ENCODE measurements around the gene NUDT16L1. TPM values are rescaled to one million over a fixed set of nuclear protein-coding genes. Genes with fewer than 3 reads are reported as not detected.

Gene NUDT16L1
- total RNA-seq, 1 experiment from 2014 or later, result 26.7 TPM

Other genes starting within 250 kb of the NUDT16L1 start
- gene NMRAL1, start 218.9 kb upstream of the NUDT16L1 start, total RNA-seq (2014; rRNA removed; shearing (Covaris generic)), result 26.5 and 53.5 TPM in 2 replicates
- 38.6 and 41.3 TPM in 2 replicates for gene HMOX2, start 217.2 kb upstream of the NUDT16L1 start, total RNA-seq (2014; rRNA removed; shearing (Covaris generic))
- 9.7 and 11.9 TPM in 2 replicates for gene CDIP1, start 154.8 kb upstream of the NUDT16L1 start, total RNA-seq (2014; rRNA removed; shearing (Covaris generic))
- gene C16orf96, start 137.2 kb upstream of the NUDT16L1 start, total RNA-seq (2014; rRNA removed; shearing (Covaris generic)), result not detected in 2 replicates
- 10.2 and 16.3 TPM in 2 replicates for gene UBALD1, start 78.7 kb upstream of the NUDT16L1 start, total RNA-seq (2014; rRNA removed; shearing (Covaris generic))
- gene MGRN1, start 68.7 kb upstream of the NUDT16L1 start, total RNA-seq (2014; rRNA removed; shearing (Covaris generic)), result 8.4 and 26.1 TPM in 2 replicates
- gene ANKS3, start 40.7 kb downstream of the NUDT16L1 start, total RNA-seq (2014; rRNA removed; shearing (Covaris generic)), result 18.8 and 19.7 TPM in 2 replicates
- gene DNAAF8, start 41.0 kb downstream of the NUDT16L1 start, total RNA-seq (2014; rRNA removed; shearing (Covaris generic)), result 0.74 and 1.6 TPM in 2 replicates
- 6.4 and 7.5 TPM in 2 replicates for gene ZNF500, start 73.6 kb downstream of the NUDT16L1 start, total RNA-seq (2014; rRNA removed; shearing (Covaris generic))
- not detected in 2 replicates for gene SEPTIN12, start 94.8 kb downstream of the NUDT16L1 start, total RNA-seq (2014; rRNA removed; shearing (Covaris generic))
- not detected in 2 replicates for gene SMIM22, start 101.8 kb downstream of the NUDT16L1 start, total RNA-seq (2014; rRNA removed; shearing (Covaris generic))
- 7.6 and 8.3 TPM in 2 replicates for gene ROGDI, start 109.1 kb downstream of the NUDT16L1 start, total RNA-seq (2014; rRNA removed; shearing (Covaris generic))
- 23.7 and 25.7 TPM in 2 replicates for gene GLYR1, start 153.7 kb downstream of the NUDT16L1 start, total RNA-seq (2014; rRNA removed; shearing (Covaris generic))
- gene UBN1, start 153.9 kb downstream of the NUDT16L1 start, total RNA-seq (2014; rRNA removed; shearing (Covaris generic)), result 19.9 and 21.7 TPM in 2 replicates
- gene PPL, start 243.6 kb downstream of the NUDT16L1 start, total RNA-seq (2014; rRNA removed; shearing (Covaris generic)), result 0.06 and 0.27 TPM in 2 replicates

All from Daoy (cell line).